ENCODE data around the gene SREBF2.

DNA sequence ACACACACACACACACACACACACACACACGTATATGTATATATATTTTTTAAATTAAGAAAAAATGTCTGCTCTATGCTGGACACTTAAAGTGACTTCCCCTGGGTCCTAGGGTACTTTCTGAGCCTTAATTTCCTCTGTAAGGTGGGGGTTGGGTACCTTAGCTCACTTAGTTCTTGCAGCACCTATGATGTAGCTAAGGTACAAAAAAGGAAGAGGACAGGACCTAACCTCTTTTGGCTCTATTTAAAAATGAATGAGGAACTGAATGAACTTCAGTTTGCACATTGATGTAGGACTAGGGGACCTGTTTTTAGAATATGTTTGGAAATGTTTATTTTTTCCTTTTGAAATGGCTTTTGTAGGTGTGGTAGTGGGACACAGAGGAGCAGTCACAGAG, 11.1 kb downstream of the SREBF2 start:
- TF ChIP-seq, protein P1, sequence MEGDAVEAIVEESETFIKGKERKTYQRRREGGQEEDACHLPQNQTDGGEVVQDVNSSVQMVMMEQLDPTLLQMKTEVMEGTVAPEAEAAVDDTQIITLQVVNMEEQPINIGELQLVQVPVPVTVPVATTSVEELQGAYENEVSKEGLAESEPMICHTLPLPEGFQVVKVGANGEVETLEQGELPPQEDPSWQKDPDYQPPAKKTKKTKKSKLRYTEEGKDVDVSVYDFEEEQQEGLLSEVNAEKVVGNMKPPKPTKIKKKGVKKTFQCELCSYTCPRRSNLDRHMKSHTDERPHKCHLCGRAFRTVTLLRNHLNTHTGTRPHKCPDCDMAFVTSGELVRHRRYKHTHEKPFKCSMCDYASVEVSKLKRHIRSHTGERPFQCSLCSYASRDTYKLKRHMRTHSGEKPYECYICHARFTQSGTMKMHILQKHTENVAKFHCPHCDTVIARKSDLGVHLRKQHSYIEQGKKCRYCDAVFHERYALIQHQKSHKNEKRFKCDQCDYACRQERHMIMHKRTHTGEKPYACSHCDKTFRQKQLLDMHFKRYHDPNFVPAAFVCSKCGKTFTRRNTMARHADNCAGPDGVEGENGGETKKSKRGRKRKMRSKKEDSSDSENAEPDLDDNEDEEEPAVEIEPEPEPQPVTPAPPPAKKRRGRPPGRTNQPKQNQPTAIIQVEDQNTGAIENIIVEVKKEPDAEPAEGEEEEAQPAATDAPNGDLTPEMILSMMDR (IDR thresholded peaks at IDR 0.05) = no peak
- TF ChIP-seq EP300 (IDR thresholded peaks at IDR 0.05) (no peak), POLR2A (IDR thresholded peaks at IDR 0.05) (no peak), POLR2AphosphoS5 (IDR thresholded peaks at IDR 0.05) (no peak)

Measured in upper lobe of left lung (tissue), 4 donors.